ENCODE measurements around the gene VSTM4.

VSTM4 gene

DNA sequence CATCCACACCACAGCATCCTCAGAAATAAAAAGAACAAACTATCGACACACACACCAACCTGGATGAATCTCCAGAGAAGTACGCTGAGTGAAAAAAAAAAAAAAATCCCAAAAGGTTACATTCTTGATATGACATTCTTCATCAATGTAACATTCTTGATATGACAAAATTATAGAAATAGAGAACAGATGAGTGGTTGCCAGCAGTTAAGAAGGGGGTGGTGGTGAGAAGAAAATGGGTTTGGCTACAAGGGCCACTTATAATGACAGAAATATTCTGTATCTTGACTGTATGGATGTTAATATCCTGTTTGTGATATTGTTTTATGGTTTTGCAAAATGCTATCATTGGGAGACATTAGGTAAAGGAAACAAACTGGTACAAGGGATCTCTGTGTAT lies 36.9 kb downstream of the VSTM4 start:
- Histone ChIP-seq H3K4me1 (ENCODE audit: insufficient read depth, poor library complexity, severe bottlenecking) (no peaks in the 10 kb centered on the region), H3K27me3 (ENCODE audit: insufficient read depth, poor library complexity, severe bottlenecking) (peaks cover 6% of the 10 kb centered on the region), H3K27ac (ENCODE audit: poor library complexity, severe bottlenecking) (no peak overlapping the region), H3K4me3 (ENCODE audit: severe bottlenecking) (no peak overlapping the region), H3K36me3 (ENCODE audit: low read depth) (no peaks in the 10 kb centered on the region), H3K9me3 (ENCODE audit: severe bottlenecking) (no peaks in the 10 kb centered on the region)
- ATAC-seq (ENCODE audit: low read depth): no peak
- TF ChIP-seq, protein P1, sequence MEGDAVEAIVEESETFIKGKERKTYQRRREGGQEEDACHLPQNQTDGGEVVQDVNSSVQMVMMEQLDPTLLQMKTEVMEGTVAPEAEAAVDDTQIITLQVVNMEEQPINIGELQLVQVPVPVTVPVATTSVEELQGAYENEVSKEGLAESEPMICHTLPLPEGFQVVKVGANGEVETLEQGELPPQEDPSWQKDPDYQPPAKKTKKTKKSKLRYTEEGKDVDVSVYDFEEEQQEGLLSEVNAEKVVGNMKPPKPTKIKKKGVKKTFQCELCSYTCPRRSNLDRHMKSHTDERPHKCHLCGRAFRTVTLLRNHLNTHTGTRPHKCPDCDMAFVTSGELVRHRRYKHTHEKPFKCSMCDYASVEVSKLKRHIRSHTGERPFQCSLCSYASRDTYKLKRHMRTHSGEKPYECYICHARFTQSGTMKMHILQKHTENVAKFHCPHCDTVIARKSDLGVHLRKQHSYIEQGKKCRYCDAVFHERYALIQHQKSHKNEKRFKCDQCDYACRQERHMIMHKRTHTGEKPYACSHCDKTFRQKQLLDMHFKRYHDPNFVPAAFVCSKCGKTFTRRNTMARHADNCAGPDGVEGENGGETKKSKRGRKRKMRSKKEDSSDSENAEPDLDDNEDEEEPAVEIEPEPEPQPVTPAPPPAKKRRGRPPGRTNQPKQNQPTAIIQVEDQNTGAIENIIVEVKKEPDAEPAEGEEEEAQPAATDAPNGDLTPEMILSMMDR (IDR thresholded peaks at IDR 0.05; ENCODE audit: poor library complexity, severe bottlenecking): no peak
- no peak for DNase-seq (ENCODE audit: low spot score)

DNA sequence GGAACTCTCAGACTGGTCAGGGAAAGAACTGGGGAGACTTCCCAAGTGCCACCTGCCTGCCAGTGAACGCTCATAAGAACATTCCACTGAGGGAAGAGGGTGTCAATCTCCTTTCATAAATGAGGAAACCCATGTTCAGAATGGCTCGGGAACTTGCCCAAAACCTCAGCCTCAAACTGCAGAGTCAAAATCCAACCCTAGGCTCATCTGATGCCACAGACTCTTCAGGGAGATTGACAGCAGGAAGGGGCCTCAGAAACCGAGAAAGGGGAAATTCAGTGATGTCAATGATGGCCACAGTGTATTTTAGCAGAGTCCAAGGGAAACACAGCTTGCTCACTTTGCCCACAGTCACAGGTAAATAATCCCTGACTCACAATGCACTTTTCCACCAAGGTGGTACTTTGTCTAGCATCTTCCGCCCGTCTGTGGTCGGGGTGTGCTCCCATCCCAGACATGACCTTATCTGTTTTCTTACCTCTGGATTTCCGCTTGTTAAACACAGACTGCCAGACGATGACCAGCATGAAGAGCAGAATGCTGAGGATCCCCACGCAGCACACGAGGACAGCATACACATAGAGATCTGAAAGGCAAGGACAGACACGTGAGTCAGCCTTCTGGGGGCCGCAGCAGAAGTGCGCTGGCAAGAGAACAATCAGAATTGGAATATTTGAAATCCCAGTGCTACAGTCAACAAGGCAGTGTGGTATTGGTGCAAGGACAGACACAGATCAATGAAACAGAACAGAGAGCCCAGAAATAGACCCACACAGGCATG lies 38.4 kb downstream of the VSTM4 start:
- TF ChIP-seq, protein P1 (IDR thresholded peaks at IDR 0.05; ENCODE audit: poor library complexity, severe bottlenecking): no peak
- Histone ChIP-seq H3K36me3 (ENCODE audit: low read depth) (no peaks in the 10 kb centered on the region), H3K4me1 (ENCODE audit: insufficient read depth, poor library complexity, severe bottlenecking) (no peaks in the 10 kb centered on the region), H3K4me3 (ENCODE audit: severe bottlenecking) (no peak overlapping the region), H3K27me3 (ENCODE audit: insufficient read depth, poor library complexity, severe bottlenecking) (peaks cover 6% of the 10 kb centered on the region), H3K9me3 (ENCODE audit: severe bottlenecking) (no peaks in the 10 kb centered on the region), H3K27ac (ENCODE audit: poor library complexity, severe bottlenecking) (no peak overlapping the region)
- no peak for DNase-seq (ENCODE audit: low spot score)
- ATAC-seq (ENCODE audit: low read depth): no peak

DNA sequence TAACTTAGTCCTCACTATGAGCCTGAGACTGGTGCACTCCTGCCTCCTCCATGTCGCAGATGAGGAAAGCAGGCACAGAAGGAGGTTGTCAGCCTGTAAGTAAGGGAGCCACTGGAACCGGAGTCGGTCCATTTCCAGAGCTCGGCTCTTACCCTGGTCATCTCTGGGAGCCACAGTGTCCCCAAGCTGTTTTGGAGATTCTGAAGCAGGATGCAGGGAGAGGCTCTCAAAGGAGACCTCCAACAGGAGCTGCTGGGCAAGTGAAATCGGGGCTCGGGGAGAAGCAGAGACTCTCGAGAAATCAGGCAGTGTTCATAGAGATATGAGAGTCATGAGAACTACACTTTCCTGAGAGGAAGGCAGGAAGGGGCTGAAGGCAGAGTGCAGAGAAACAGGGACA lies 39.0 kb downstream of the VSTM4 start:
- ATAC-seq (ENCODE audit: low read depth): no peak
- Histone ChIP-seq H3K9me3 (ENCODE audit: severe bottlenecking) (no peaks in the 10 kb centered on the region), H3K36me3 (ENCODE audit: low read depth) (no peaks in the 10 kb centered on the region), H3K27ac (ENCODE audit: poor library complexity, severe bottlenecking) (no peak overlapping the region), H3K27me3 (ENCODE audit: insufficient read depth, poor library complexity, severe bottlenecking) (peaks cover 6% of the 10 kb centered on the region), H3K4me3 (ENCODE audit: severe bottlenecking) (no peak overlapping the region), H3K4me1 (ENCODE audit: insufficient read depth, poor library complexity, severe bottlenecking) (no peaks in the 10 kb centered on the region)
- TF ChIP-seq, protein P1 (IDR thresholded peaks at IDR 0.05; ENCODE audit: poor library complexity, severe bottlenecking): no peak
- no peak for DNase-seq (ENCODE audit: low spot score)

DNA sequence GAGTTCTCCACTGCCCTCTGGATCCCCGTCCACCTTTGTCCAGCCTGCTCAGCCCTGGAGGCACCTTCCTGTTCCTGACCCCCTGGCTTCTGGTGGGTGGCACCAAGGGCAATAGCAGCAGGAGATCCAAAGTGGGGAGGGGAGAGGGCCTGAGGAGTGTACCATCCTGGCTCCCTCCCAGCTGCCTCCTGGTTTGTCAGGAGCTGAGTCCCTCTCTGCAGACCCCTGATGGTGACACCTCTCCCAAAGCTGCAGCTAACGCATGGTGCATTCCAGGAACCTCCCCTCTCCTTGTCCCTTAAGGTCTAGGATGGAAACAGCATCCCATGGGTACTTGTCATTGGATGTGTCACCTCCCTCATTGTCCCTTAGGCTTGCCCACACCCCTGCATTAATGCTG lies 39.6 kb downstream of the VSTM4 start:
- ATAC-seq (ENCODE audit: low read depth) (no peak), DNase-seq (ENCODE audit: low spot score) (no peak)
- Histone ChIP-seq H3K9me3 (ENCODE audit: severe bottlenecking) (no peaks in the 10 kb centered on the region), H3K4me1 (ENCODE audit: insufficient read depth, poor library complexity, severe bottlenecking) (no peaks in the 10 kb centered on the region), H3K4me3 (ENCODE audit: severe bottlenecking) (no peak overlapping the region), H3K27me3 (ENCODE audit: insufficient read depth, poor library complexity, severe bottlenecking) (peaks cover 6% of the 10 kb centered on the region), H3K27ac (ENCODE audit: poor library complexity, severe bottlenecking) (no peak overlapping the region), H3K36me3 (ENCODE audit: low read depth) (no peaks in the 10 kb centered on the region)
- TF ChIP-seq, protein P1 (IDR thresholded peaks at IDR 0.05; ENCODE audit: poor library complexity, severe bottlenecking): no peak
